ENCODE results near the gene DNAJC11.

The DNAJC11 gene

GRCh38 chr1:6597777-6598131 is 103.9 kb downstream of the DNAJC11 start:
- Histone ChIP-seq H2AFZ (ENCODE audit: low read depth, low read length) (no peak overlapping the region), H3K9me3 (ENCODE audit: insufficient read depth, low read length) (no peaks in the 10 kb centered on the region), H3K9ac (ENCODE audit: low read length) (no peak overlapping the region), H3K79me2 (ENCODE audit: low read length) (peaks cover 64% of the 10 kb centered on the region), H4K20me1 (ENCODE audit: insufficient read depth, low read length) (peaks cover 30% of the 10 kb centered on the region), H3K27ac (ENCODE audit: low read length) (no peak overlapping the region), H3K4me3 (ENCODE audit: low read length) (no peak overlapping the region), H3K36me3 (replicated peaks; ENCODE audit: low read depth, low read length) (peaks cover 17% of the 10 kb centered on the region), H3K27me3 (ENCODE audit: low read depth, low read length) (no peaks in the 10 kb centered on the region), H3K4me1 (ENCODE audit: low read length) (peaks cover 12% of the 10 kb centered on the region), H3K4me2 (ENCODE audit: low read length) (no peak overlapping the region)
- TF ChIP-seq EZH2phosphoT487 (IDR thresholded peaks at IDR 0.05; ENCODE audit: low read depth) (no peak), CTCF (IDR thresholded peaks at IDR 0.05; ENCODE audit: low read depth, low read length) (no peak)

- no peak overlapping the region for H3K9ac ChIP-seq (ENCODE audit: low read length)
- no peak for TF ChIP-seq EZH2phosphoT487 (IDR thresholded peaks at IDR 0.05; ENCODE audit: low read depth)
- TF ChIP-seq CTCF (IDR thresholded peaks at IDR 0.05; ENCODE audit: low read depth, low read length), result no peak
- peaks cover 30% of the 10 kb centered on the region for H4K20me1 ChIP-seq (ENCODE audit: insufficient read depth, low read length)
- no peak overlapping the region for H3K27ac ChIP-seq (ENCODE audit: low read length)
- no peak overlapping the region for H3K4me2 ChIP-seq (ENCODE audit: low read length)
- H2AFZ ChIP-seq (ENCODE audit: low read depth, low read length), result no peak overlapping the region
- H3K9me3 ChIP-seq (ENCODE audit: insufficient read depth, low read length), result no peaks in the 10 kb centered on the region
- peaks cover 17% of the 10 kb centered on the region for H3K36me3 ChIP-seq (replicated peaks; ENCODE audit: low read depth, low read length)
- peaks cover 12% of the 10 kb centered on the region for H3K4me1 ChIP-seq (ENCODE audit: low read length)
- H3K79me2 ChIP-seq (ENCODE audit: low read length), result peaks cover 59% of the 10 kb centered on the region
- H3K27me3 ChIP-seq (ENCODE audit: low read depth, low read length), result no peaks in the 10 kb centered on the region
- no peak overlapping the region for H3K4me3 ChIP-seq (ENCODE audit: low read length)
Observed at GRCh38 chr1:6596886-6597776, 104.5 kb downstream of the DNAJC11 start.

GRCh38 chr1:6596351-6596750 is 105.3 kb downstream of the DNAJC11 start:
- TF ChIP-seq CTCF (IDR thresholded peaks at IDR 0.05; ENCODE audit: low read depth, low read length), result no peak

GRCh38 chr1:6594977-6595740 is 106.5 kb downstream of the DNAJC11 start:
- H3K79me2 ChIP-seq (ENCODE audit: low read length), result peaks cover 40% of the 10 kb centered on the region
- H3K4me2 ChIP-seq (ENCODE audit: low read length), result no peak overlapping the region
- peaks cover 18% of the 10 kb centered on the region for H4K20me1 ChIP-seq (ENCODE audit: insufficient read depth, low read length)
- H3K4me3 ChIP-seq (ENCODE audit: low read length), result no peak overlapping the region
- no peaks in the 10 kb centered on the region for H3K9me3 ChIP-seq (ENCODE audit: insufficient read depth, low read length)
- H3K27me3 ChIP-seq (ENCODE audit: low read depth, low read length), result no peaks in the 10 kb centered on the region
- no peak overlapping the region for H2AFZ ChIP-seq (ENCODE audit: low read depth, low read length)
- no peak overlapping the region for H3K9ac ChIP-seq (ENCODE audit: low read length)
- H3K4me1 ChIP-seq (ENCODE audit: low read length), result peaks cover 7% of the 10 kb centered on the region
- TF ChIP-seq EZH2phosphoT487 (IDR thresholded peaks at IDR 0.05; ENCODE audit: low read depth) (no peak), CTCF (IDR thresholded peaks at IDR 0.05; ENCODE audit: low read depth, low read length) (no peak)
- peaks cover 20% of the 10 kb centered on the region for H3K36me3 ChIP-seq (replicated peaks; ENCODE audit: low read depth, low read length)
- H3K27ac ChIP-seq (ENCODE audit: low read length), result no peak overlapping the region

More at GRCh38 chr1:6596351-6596750, 105.3 kb downstream of the DNAJC11 start:
- peaks cover 52% of the 10 kb centered on the region for H3K79me2 ChIP-seq (ENCODE audit: low read length)
- peaks cover 17% of the 10 kb centered on the region for H3K36me3 ChIP-seq (replicated peaks; ENCODE audit: low read depth, low read length)
- no peak overlapping the region for H3K4me3 ChIP-seq (ENCODE audit: low read length)
- no peak overlapping the region for H2AFZ ChIP-seq (ENCODE audit: low read depth, low read length)
- H3K9me3 ChIP-seq (ENCODE audit: insufficient read depth, low read length), result no peaks in the 10 kb centered on the region
- H3K27me3 ChIP-seq (ENCODE audit: low read depth, low read length), result no peaks in the 10 kb centered on the region
- H3K9ac ChIP-seq (ENCODE audit: low read length), result no peak overlapping the region
- H4K20me1 ChIP-seq (ENCODE audit: insufficient read depth, low read length), result peaks cover 30% of the 10 kb centered on the region
- peaks cover 12% of the 10 kb centered on the region for H3K4me1 ChIP-seq (ENCODE audit: low read length)
- H3K27ac ChIP-seq (ENCODE audit: low read length), result no peak overlapping the region
- H3K4me2 ChIP-seq (ENCODE audit: low read length), result no peak overlapping the region
